HG03460 (cell line): ENCODE measurements around the gene TMEM238.

Source experiments
- ATAC-seq: cut with Tn5 transposase; IDR thresholded peaks from one replicate; pipeline ENCODE4 v1.9.1; 2021; ENCODE audit not compliant: unreplicated experiment

The TMEM238 gene

GRCh38 chr19:55382013-55382412 lies 2.1 kb downstream of the TMEM238 start:
- no peak for ATAC-seq

GRCh38 chr19:55379174-55379573 lies 4.9 kb downstream of the TMEM238 start:
- ATAC-seq: no peak

- no peak for ATAC-seq
Observed at GRCh38 chr19:55377356-55378131, 6.5 kb downstream of the TMEM238 start.

GRCh38 chr19:55376241-55376933 lies 7.7 kb downstream of the TMEM238 start, which contains the start of gene TMEM190:
TMEM190 (plus strand) TSS chr19:55376826; CDS start chr19:55376854, 28 bp downstream.
- no peak for ATAC-seq

GRCh38 chr19:55373993-55374757 lies 9.9 kb downstream of the TMEM238 start:
- ATAC-seq: no peak

GRCh38 chr19:55373306-55373992 lies 10.6 kb downstream of the TMEM238 start:
- ATAC-seq: no peak

- no peak for ATAC-seq
Observed at GRCh38 chr19:55372316-55373081, 11.6 kb downstream of the TMEM238 start.

- no peak for ATAC-seq
Observed at GRCh38 chr19:55370305-55370988, 13.6 kb downstream of the TMEM238 start, which contains the start of gene IL11. IL11 (minus strand) TSS chr19:55370463; CDS start chr19:55370310, 153 bp downstream.

- no peak for ATAC-seq
Observed at GRCh38 chr19:55369653-55370304, 14.3 kb downstream of the TMEM238 start.

- no peak for ATAC-seq
Observed at GRCh38 chr19:55368701-55369563, 15.2 kb downstream of the TMEM238 start.

- no peak for ATAC-seq
Observed at GRCh38 chr19:55368106-55368505, 16.0 kb downstream of the TMEM238 start.

- no peak for ATAC-seq
Observed at GRCh38 chr19:55366790-55367189, 17.3 kb downstream of the TMEM238 start.

GRCh38 chr19:55365964-55366363 lies 18.1 kb downstream of the TMEM238 start:
- no peak for ATAC-seq

- no peak for ATAC-seq
Observed at GRCh38 chr19:55365245-55365644, 18.8 kb downstream of the TMEM238 start.

- ATAC-seq: no peak
Observed at GRCh38 chr19:55362990-55363716, 20.9 kb downstream of the TMEM238 start, which contains the start of gene GARIN5B. GARIN5B (minus strand) TSS chr19:55363260; CDS start chr19:55363066, 194 bp downstream.

GRCh38 chr19:55362174-55362989 lies 21.7 kb downstream of the TMEM238 start:
- no peak for ATAC-seq
